Activated naive CD8-positive, alpha-beta T cell treated with anti-CD3 and anti-CD28 coated beads, Interleukin-2, amount 50 U/mL, for 16 hours (primary cell): ENCODE measurements around the gene NKAP.
A peak's percentile ranks its signal among the peaks of the same experiment; 100 is the strongest.
"Not testable (repeated sequence)": the region's sequence is repeated elsewhere in the genome, so short reads cannot be mapped to it uniquely, and the experiment has no call there.

Experiments
- DNase-seq: peaks from one replicate; pipeline ENCODE4 v3.0.0-alpha.2; 2020; ENCODE audit warnings: low read depth, low spot score

The NKAP gene

GRCh38 chrX:119943185-119943988, at the start of gene NKAP:
TSS of gene NKAP (minus strand) at chrX:119943751. CDS start at chrX:119943605, 146 bp downstream.
- DNase-seq, result peak; percentile 38

GRCh38 chrX:119991005-119991787, 47.6 kb upstream of the NKAP start:
- DNase-seq, result no peak

GRCh38 chrX:119990556-119991004, 47.0 kb upstream of the NKAP start:
- no peak for DNase-seq

GRCh38 chrX:119989905-119990555, 46.5 kb upstream of the NKAP start:
- no peak for DNase-seq

- DNase-seq, result no peak
These were observed 42.7 kb upstream of the NKAP start for GRCh38 chrX:119986203-119986602.

- DNase-seq, result no peak
These were observed 41.1 kb upstream of the NKAP start for GRCh38 chrX:119984652-119985051.

GRCh38 chrX:119983494-119983893, 39.9 kb upstream of the NKAP start:
- DNase-seq, result no peak

- DNase-seq, result no peak
These were observed 38.6 kb upstream of the NKAP start for GRCh38 chrX:119982145-119982544.

- DNase-seq, result no peak
These were observed 37.9 kb upstream of the NKAP start for GRCh38 chrX:119981286-119982070.

- not testable (repeated sequence) for DNase-seq
These were observed 33.6 kb upstream of the NKAP start for GRCh38 chrX:119977172-119977571.

GRCh38 chrX:119971184-119971583, 27.6 kb upstream of the NKAP start:
- no peak for DNase-seq

GRCh38 chrX:119970574-119970973, 27.0 kb upstream of the NKAP start:
- DNase-seq, result no peak

GRCh38 chrX:119966837-119967236, 23.3 kb upstream of the NKAP start:
- not testable (repeated sequence) for DNase-seq

GRCh38 chrX:119960625-119961024, 17.1 kb upstream of the NKAP start:
- DNase-seq, result no peak

- DNase-seq, result not testable (repeated sequence)
These were observed 12.4 kb upstream of the NKAP start for GRCh38 chrX:119955807-119956570.

GRCh38 chrX:119954374-119954773, 10.8 kb upstream of the NKAP start:
- no peak for DNase-seq

GRCh38 chrX:119948381-119948780, 4.8 kb upstream of the NKAP start:
- DNase-seq, result no peak

- DNase-seq, result no peak
These were observed 1.9 kb upstream of the NKAP start for GRCh38 chrX:119945481-119945880.

- DNase-seq, result no peak
These were observed 743 bp downstream of the NKAP start for GRCh38 chrX:119942831-119943184.

GRCh38 chrX:119942173-119942819, 1.3 kb downstream of the NKAP start:
- DNase-seq, result no peak
